ENCODE results near the gene OTUD6A. TPM values are rescaled to one million over a fixed set of nuclear protein-coding genes. Genes with fewer than 3 reads are reported as not detected.

Gene OTUD6A
- total RNA-seq, 1 donor from 2014 or later: not detected

DNA sequence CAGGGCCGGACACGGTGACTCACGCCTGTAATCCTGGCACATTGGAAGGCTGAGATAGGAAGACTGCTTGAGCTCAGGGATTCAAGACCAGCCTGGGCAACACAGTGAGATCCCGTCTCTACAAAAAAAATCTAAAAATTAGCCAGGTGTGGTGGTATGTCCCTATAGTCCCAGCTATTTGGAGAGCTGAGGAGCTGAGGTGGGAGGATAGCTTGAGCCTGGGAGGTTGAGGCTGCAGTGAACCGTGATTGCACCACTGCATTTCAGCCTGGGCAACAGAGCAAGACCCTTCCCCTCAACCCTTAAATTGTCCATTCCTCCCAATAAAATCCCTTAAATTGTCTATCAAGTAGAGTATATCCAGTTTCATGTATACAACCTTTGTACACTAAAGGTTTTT, 17.0 kb downstream of the OTUD6A start:
- H3K4me3 ChIP-seq (ENCODE audit: low read depth, low read length): no peak overlapping the region
- no peaks in the 10 kb centered on the region for H3K36me3 ChIP-seq (ENCODE audit: control insufficient read depth, insufficient read depth, low read length)
- no peak for DNase-seq (ENCODE audit: low read depth)
- no peak for FAIRE-seq
- TF ChIP-seq, protein P1, sequence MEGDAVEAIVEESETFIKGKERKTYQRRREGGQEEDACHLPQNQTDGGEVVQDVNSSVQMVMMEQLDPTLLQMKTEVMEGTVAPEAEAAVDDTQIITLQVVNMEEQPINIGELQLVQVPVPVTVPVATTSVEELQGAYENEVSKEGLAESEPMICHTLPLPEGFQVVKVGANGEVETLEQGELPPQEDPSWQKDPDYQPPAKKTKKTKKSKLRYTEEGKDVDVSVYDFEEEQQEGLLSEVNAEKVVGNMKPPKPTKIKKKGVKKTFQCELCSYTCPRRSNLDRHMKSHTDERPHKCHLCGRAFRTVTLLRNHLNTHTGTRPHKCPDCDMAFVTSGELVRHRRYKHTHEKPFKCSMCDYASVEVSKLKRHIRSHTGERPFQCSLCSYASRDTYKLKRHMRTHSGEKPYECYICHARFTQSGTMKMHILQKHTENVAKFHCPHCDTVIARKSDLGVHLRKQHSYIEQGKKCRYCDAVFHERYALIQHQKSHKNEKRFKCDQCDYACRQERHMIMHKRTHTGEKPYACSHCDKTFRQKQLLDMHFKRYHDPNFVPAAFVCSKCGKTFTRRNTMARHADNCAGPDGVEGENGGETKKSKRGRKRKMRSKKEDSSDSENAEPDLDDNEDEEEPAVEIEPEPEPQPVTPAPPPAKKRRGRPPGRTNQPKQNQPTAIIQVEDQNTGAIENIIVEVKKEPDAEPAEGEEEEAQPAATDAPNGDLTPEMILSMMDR (IDR thresholded peaks at IDR 0.05; ENCODE audit: insufficient read depth, low read length, severe bottlenecking): no peak
- H3K27me3 ChIP-seq (ENCODE audit: control insufficient read depth, insufficient read depth, low read length): no peaks in the 10 kb centered on the region

DNA sequence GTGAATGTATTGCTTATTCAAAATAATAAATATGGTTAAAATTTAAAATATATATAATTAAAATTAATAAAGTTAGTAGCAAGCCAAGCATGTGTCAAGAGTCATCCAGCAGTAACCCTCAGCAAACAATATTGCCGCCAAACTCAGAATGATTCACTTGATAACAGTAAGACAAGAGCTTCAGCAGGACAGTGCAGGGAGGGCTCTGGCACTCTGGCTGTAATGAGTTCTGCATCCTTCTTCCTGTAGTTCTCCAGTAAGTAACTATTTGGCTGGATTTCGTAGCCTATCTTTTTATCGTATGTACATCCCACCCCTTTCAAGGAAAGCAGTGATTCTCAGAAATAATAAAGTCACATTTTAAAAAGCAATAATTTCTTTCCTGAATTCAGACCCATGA, 17.6 kb downstream of the OTUD6A start:
- TF ChIP-seq, protein P1 (IDR thresholded peaks at IDR 0.05; ENCODE audit: insufficient read depth, low read length, severe bottlenecking): no peak
- no peaks in the 10 kb centered on the region for H3K36me3 ChIP-seq (ENCODE audit: control insufficient read depth, insufficient read depth, low read length)
- DNase-seq (ENCODE audit: low read depth) (peak; percentile 2), FAIRE-seq (no peak)
- H3K27me3 ChIP-seq (ENCODE audit: control insufficient read depth, insufficient read depth, low read length): no peaks in the 10 kb centered on the region
- no peak overlapping the region for H3K4me3 ChIP-seq (ENCODE audit: low read depth, low read length)

DNA sequence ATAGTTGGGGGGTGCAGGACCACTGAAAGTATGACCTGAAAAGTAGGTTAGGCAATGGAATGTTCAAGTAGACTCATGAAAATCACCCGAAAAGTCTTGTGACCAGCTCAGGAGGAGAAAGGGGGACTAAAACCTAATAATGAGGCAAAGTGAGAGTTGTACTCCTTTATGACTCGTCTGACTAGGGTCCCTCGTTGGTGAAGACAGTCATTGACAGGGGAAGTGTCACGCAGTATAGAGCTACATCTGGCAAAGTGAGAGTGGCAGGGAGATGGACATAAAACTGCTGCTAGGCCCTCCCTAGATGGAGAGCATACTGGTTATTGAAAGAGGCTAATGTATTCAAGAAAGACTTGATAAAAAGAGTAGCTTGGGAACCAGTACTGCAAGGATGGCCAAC, 20.5 kb downstream of the OTUD6A start:
- no peak for FAIRE-seq
- DNase-seq (ENCODE audit: low read depth): no peak
- no peak overlapping the region for H3K4me3 ChIP-seq (ENCODE audit: low read depth, low read length)
- TF ChIP-seq, protein P1 (IDR thresholded peaks at IDR 0.05; ENCODE audit: insufficient read depth, low read length, severe bottlenecking): no peak
- no peaks in the 10 kb centered on the region for H3K36me3 ChIP-seq (ENCODE audit: control insufficient read depth, insufficient read depth, low read length)
- no peaks in the 10 kb centered on the region for H3K27me3 ChIP-seq (ENCODE audit: control insufficient read depth, insufficient read depth, low read length)

DNA sequence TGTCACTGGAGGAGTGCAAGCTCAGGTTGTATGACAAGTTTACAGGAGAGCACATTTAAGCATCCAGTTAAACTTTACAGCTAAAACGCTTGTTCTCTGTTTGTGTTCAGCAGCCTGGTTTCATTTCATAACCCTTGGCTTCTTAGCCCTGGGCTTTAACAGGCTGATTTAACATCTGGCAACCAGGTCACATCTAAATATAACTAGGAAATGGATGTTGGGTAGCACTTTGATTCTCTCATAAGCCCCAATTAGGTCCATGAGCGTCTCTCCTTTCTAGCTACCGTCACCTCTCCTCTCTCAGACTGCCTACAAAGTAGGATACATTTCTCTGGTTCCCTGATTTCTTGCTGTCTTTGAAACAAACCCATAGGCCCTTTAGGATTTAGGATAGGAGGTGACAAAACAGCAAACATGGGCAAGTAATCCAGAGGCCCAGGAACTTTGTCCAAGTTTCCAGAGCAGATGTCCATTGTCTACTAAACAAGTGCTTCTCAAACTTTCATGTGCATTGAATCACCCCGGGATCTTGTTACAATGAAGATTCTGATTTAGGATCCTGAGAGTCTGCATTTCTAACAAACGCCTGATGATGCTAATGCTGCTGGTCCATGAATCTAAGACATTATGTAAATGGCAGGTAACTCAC, 22.5 kb downstream of the OTUD6A start:
- H3K27me3 ChIP-seq (ENCODE audit: control insufficient read depth, insufficient read depth, low read length): no peaks in the 10 kb centered on the region

DNA sequence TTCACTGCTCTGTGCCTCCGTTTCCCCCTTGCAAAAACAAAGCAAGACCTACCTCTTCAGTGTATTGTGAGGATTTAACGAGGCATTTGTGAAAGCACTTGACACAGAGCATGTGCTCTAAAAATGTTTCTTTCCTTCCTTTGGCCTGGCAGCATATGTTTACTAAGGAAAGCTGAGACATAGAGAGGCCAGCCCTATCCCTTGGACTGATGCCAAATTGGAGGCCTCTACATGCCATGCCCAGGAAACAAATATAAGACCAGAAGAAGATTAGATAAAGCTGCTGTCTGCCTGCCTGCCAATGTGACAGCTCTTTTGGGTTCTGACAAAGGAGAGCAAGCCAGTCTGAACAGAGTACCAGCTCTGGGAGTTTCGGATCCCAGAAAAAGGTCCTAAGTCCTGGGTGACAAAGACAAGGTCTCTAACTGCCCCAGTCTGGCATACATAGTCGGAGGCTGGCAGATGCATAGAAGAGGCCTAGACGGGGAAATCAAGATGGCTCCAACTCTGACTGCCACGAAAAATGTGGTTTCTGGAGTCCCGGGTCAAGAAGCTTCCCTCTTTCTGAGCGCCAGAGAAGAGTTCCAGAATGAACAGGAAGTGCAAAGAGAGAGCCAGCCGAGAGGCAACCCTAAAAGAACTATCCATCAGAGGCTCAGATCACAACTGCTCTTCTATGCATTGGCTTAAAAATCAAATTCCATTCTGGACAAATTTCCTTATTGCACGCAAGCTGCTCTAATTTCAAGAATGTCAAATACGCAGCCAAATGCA, 25.8 kb downstream of the OTUD6A start:
- TF ChIP-seq, protein P1 (IDR thresholded peaks at IDR 0.05; ENCODE audit: insufficient read depth, low read length, severe bottlenecking): no peak
- Histone ChIP-seq H3K27me3 (ENCODE audit: control insufficient read depth, insufficient read depth, low read length) (no peaks in the 10 kb centered on the region), H3K36me3 (ENCODE audit: control insufficient read depth, insufficient read depth, low read length) (no peaks in the 10 kb centered on the region), H3K4me3 (ENCODE audit: low read depth, low read length) (no peak overlapping the region)
- FAIRE-seq: no peak
- DNase-seq (ENCODE audit: low read depth): peak; percentile 32

More for the DNA sequence above, 22.5 kb downstream of the OTUD6A start:
- Histone ChIP-seq H3K36me3 (ENCODE audit: control insufficient read depth, insufficient read depth, low read length) (no peaks in the 10 kb centered on the region), H3K4me3 (ENCODE audit: low read depth, low read length) (no peak overlapping the region)
- no peak for DNase-seq (ENCODE audit: low read depth)
- FAIRE-seq: no peak
- TF ChIP-seq, protein P1 (IDR thresholded peaks at IDR 0.05; ENCODE audit: insufficient read depth, low read length, severe bottlenecking): no peak
